ENCODE results near the gene PRKAG3. TPM values are rescaled to one million over a fixed set of nuclear protein-coding genes. Genes with fewer than 3 reads are reported as not detected.

Gene PRKAG3
- total and polyA plus RNA-seq, 9 of the 15 experiments (the other 6 are each of a cell fraction or from before 2014, with no cell fraction given): not detected

- 0% methylated on average over 2 of the region's 2 CpGs for WGBS (ENCODE audit: insufficient coverage, low coverage, missing lambda C conversion rate)
- no peak for DNase-seq (ENCODE audit: extremely low read depth in 1 of 4, low spot score in 3 of 4)
Measured at GRCh38 chr2:218788529-218789255, 42.9 kb downstream of the PRKAG3 start.

DNA sequence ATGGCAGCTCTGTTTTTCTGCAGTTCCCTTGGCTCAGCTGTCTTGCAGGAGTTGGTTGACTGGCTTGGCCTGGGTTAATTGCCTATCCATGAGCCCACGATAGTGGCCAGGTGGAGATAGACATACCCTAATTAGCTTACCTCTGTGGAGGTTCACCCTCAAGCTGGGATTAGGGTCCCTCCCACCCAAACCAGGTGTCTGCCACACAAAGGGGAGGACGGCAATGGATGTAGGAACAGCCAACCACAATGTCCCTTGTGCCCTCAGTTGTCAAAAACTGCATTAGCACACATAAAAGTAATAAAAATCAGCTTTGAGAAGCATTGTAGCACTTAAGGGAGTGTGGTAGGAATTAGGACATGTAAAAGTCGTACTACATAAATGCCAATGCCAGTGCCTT lies 45.5 kb downstream of the PRKAG3 start:
- intact Hi-C loops (cut with micrococcal nuclease) (no loop called here), in situ Hi-C loops (cut with MboI) (no loop called here)
- Histone ChIP-seq H3K79me2 (ENCODE audit: control insufficient read depth, insufficient read depth, low read length) (no peaks in the 10 kb centered on the region), H3K4me3 (no peak overlapping the region), H3K4me2 (ENCODE audit: insufficient read depth, low read length) (no peak overlapping the region), H3K27me3 (ENCODE audit: control insufficient read depth in 2 of 2, insufficient read depth in 2 of 2, low read length in 2 of 2) (peaks cover 4 to 23% of the 10 kb centered on the region in 2 experiments; a peak in 4 of 5 replicates), H3K36me3 (ENCODE audit: control insufficient read depth, insufficient read depth, low read length) (no peaks in the 10 kb centered on the region), H3K9me3 (replicated peaks; ENCODE audit: control insufficient read depth, insufficient read depth, low read depth, low read length) (no peaks in the 10 kb centered on the region), H3K9ac (ENCODE audit: insufficient read depth in 1 of 2, low read depth in 2 of 2, low read length in 2 of 2) (no peak overlapping the region), H4K20me1 (replicated peaks; ENCODE audit: control insufficient read depth, insufficient read depth, low read length) (no peaks in the 10 kb centered on the region), H3K27ac (ENCODE audit: extremely low read depth, low read depth, low read length) (no peak overlapping the region), H3K9me1 (ENCODE audit: control insufficient read depth, insufficient read depth, low read length) (no peaks in the 10 kb centered on the region), H2AFZ (ENCODE audit: low read depth, low read length) (no peak overlapping the region), H3K4me1 (replicated peaks in 1 of 2; ENCODE audit: control insufficient read depth in 2 of 2, insufficient read depth in 2 of 2, low read length in 2 of 2) (peaks cover 0 to 8% of the 10 kb centered on the region in 2 experiments; a peak in 2 of 5 replicates)
- WGBS (ENCODE audit: insufficient coverage, low coverage, missing lambda C conversion rate): 0% methylated on average over 2 of the region's 3 CpGs
- DNase-seq (ENCODE audit: extremely low read depth in 1 of 4, low spot score in 3 of 4): no peak
- ChIA-PET POLR2A (no interaction called here), CTCF (ENCODE audit: low intra/inter-chr PET ratio) (no interaction called here)
- BruUV-seq (replicated peaks): no TSS peak
- no peak for FAIRE-seq
- ATAC-seq: no peak
- TF ChIP-seq ZNF445 (CRISPR knock-in tag; IDR thresholded peaks at IDR 0.05; ENCODE audit: low read depth) (no peak), BCOR (IDR thresholded peaks at IDR 0.05) (no peak), DPF2 (IDR thresholded peaks at IDR 0.05) (no peak)
- TF ChIP-seq, protein P1, sequence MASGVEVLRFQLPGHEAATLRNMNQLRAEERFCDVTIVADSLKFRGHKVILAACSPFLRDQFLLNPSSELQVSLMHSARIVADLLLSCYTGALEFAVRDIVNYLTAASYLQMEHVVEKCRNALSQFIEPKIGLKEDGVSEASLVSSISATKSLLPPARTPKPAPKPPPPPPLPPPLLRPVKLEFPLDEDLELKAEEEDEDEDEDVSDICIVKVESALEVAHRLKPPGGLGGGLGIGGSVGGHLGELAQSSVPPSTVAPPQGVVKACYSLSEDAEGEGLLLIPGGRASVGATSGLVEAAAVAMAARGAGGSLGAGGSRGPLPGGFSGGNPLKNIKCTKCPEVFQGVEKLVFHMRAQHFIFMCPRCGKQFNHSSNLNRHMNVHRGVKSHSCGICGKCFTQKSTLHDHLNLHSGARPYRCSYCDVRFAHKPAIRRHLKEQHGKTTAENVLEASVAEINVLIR (CRISPR knock-in tag; IDR thresholded peaks at IDR 0.05): no peak
- TF ChIP-seq, protein P2, sequence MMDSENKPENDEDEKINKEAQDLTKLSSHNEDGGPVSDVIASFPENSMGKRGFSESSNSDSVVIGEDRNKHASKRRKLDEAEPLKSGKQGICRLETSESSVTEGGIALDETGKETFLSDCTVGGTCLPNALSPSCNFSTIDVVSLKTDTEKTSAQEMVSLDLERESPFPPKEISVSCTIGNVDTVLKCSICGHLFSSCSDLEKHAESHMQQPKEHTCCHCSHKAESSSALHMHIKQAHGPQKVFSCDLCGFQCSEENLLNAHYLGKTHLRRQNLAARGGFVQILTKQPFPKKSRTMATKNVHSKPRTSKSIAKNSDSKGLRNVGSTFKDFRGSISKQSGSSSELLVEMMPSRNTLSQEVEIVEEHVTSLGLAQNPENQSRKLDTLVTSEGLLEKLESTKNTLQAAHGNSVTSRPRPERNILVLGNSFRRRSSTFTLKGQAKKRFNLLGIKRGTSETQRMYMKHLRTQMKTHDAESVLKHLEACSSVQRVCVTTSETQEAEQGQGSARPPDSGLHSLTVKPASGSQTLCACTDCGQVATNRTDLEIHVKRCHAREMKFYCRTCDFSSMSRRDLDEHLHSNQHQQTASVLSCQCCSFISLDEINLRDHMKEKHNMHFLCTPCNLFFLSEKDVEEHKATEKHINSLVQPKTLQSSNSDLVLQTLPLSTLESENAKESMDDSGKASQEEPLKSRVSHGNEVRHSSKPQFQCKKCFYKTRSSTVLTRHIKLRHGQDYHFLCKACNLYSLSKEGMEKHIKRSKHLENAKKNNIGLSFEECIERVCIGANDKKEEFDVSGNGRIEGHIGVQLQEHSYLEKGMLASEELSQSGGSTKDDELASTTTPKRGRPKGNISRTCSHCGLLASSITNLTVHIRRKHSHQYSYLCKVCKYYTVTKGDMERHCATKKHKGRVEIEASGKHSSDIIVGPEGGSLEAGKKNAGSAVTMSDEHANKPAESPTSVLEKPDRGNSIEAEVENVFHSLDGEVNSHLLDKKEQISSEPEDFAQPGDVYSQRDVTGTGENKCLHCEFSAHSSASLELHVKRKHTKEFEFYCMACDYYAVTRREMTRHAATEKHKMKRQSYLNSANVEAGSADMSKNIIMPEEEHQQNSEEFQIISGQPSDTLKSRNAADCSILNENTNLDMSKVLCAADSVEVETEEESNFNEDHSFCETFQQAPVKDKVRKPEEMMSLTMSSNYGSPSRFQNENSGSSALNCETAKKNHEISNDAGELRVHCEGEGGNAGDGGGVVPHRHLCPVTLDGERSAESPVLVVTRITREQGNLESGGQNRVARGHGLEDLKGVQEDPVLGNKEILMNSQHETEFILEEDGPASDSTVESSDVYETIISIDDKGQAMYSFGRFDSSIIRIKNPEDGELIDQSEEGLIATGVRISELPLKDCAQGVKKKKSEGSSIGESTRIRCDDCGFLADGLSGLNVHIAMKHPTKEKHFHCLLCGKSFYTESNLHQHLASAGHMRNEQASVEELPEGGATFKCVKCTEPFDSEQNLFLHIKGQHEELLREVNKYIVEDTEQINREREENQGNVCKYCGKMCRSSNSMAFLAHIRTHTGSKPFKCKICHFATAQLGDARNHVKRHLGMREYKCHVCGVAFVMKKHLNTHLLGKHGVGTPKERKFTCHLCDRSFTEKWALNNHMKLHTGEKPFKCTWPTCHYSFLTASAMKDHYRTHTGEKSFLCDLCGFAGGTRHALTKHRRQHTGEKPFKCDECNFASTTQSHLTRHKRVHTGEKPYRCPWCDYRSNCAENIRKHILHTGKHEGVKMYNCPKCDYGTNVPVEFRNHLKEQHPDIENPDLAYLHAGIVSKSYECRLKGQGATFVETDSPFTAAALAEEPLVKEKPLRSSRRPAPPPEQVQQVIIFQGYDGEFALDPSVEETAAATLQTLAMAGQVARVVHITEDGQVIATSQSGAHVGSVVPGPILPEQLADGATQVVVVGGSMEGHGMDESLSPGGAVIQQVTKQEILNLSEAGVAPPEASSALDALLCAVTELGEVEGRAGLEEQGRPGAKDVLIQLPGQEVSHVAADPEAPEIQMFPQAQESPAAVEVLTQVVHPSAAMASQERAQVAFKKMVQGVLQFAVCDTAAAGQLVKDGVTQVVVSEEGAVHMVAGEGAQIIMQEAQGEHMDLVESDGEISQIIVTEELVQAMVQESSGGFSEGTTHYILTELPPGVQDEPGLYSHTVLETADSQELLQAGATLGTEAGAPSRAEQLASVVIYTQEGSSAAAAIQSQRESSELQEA (IDR thresholded peaks at IDR 0.05; ENCODE audit: low read depth): no peak

More at GRCh38 chr2:218788529-218789255, 42.9 kb downstream of the PRKAG3 start:
- in situ Hi-C loops (cut with MboI) (no loop called here), intact Hi-C loops (cut with micrococcal nuclease) (no loop called here)
- Histone ChIP-seq H4K20me1 (replicated peaks; ENCODE audit: control insufficient read depth, insufficient read depth, low read length) (no peaks in the 10 kb centered on the region), H2AFZ (ENCODE audit: low read depth, low read length) (no peak overlapping the region), H3K4me1 (replicated peaks in 1 of 2; ENCODE audit: control insufficient read depth in 2 of 2, insufficient read depth in 2 of 2, low read length in 2 of 2) (no peaks in the 10 kb centered on the region), H3K36me3 (ENCODE audit: control insufficient read depth, insufficient read depth, low read length) (no peaks in the 10 kb centered on the region), H3K9ac (ENCODE audit: insufficient read depth in 1 of 2, low read depth in 2 of 2, low read length in 2 of 2) (no peak overlapping the region), H3K4me3 (no peak overlapping the region), H3K27me3 (ENCODE audit: control insufficient read depth in 2 of 2, insufficient read depth in 2 of 2, low read length in 2 of 2) (peaks cover 0 to 7% of the 10 kb centered on the region in 2 experiments; a peak in 3 of 5 replicates), H3K79me2 (ENCODE audit: control insufficient read depth, insufficient read depth, low read length) (no peaks in the 10 kb centered on the region), H3K9me3 (replicated peaks; ENCODE audit: control insufficient read depth, insufficient read depth, low read depth, low read length) (no peaks in the 10 kb centered on the region), H3K4me2 (ENCODE audit: insufficient read depth, low read length) (no peak overlapping the region), H3K27ac (ENCODE audit: extremely low read depth, low read depth, low read length) (no peak overlapping the region), H3K9me1 (ENCODE audit: control insufficient read depth, insufficient read depth, low read length) (no peaks in the 10 kb centered on the region)
- POLR2A ChIA-PET: no interaction called here
- TF ChIP-seq ZC3H8 (IDR thresholded peaks at IDR 0.05): no peak
- no peak for TF ChIP-seq ZNF12 (CRISPR knock-in tag; IDR thresholded peaks at IDR 0.05)
- no peak for TF ChIP-seq NFATC3 (IDR thresholded peaks at IDR 0.05)
- no peak for TF ChIP-seq EGR1 (conservative IDR thresholded peaks at IDR 0.05)
- CTCF ChIA-PET (ENCODE audit: low intra/inter-chr PET ratio): no interaction called here
- ATAC-seq (no peak), FAIRE-seq (no peak)
- no TSS peak for BruUV-seq (replicated peaks)

All from K562 (cell line).